Ovary (tissue), 3 donors: ENCODE results near the gene VWCE.

Experiments
- CTCF ChIP-seq, 3 donors: fragments of 450-650 bp in 2 of 3; fragments of 200-600 bp in 1 of 3; IDR thresholded peaks; one replicate each; pipeline versions ENCODE4 v1.5.1 to v1.8.0; 2016 to 2022; ENCODE audit warnings: antibody characterized with exemption in 3 of 3, mild to moderate bottlenecking in 1 of 3
- EP300 ChIP-seq: sonication (generic); formaldehyde crosslinking; IDR thresholded peaks from one replicate; pipeline ENCODE4 v1.6.1; 2017; ENCODE audit warnings: antibody characterized with exemption
- POLR2A ChIP-seq: fragments of 450-650 bp; IDR thresholded peaks from one replicate; pipeline ENCODE4 v1.6.1; 2017; ENCODE audit warnings: antibody characterized with exemption, mild to moderate bottlenecking, moderate library complexity
- donor health status: DM: no; HTN: no; CAD: no.

- peak; percentile 40 for TF ChIP-seq POLR2A
- no peak for TF ChIP-seq CTCF (IDR thresholded peaks at IDR 0.05)
- no peak for TF ChIP-seq EP300
Observed at GRCh38 chr11:61293867-61294716, 1.0 kb downstream of the VWCE start.
